Measurements from ENCODE around the gene RFTN1.

The RFTN1 gene

GRCh38 chr3:16429086-16429485 lies 84.4 kb downstream of the RFTN1 start:
- TF ChIP-seq CTCF (IDR thresholded peaks at IDR 0.05; ENCODE audit: control insufficient read depth, insufficient read depth, low read depth, low read length, missing control alignments): no peak
- DNase-seq (ENCODE audit: low read depth): no peak

GRCh38 chr3:16428612-16429011 lies 84.9 kb downstream of the RFTN1 start:
- no peak overlapping the region for H3K4me3 ChIP-seq (ENCODE audit: control insufficient read depth, low read depth, low read length)
- DNase-seq (ENCODE audit: low read depth): no peak
- TF ChIP-seq CTCF (IDR thresholded peaks at IDR 0.05; ENCODE audit: control insufficient read depth, insufficient read depth, low read depth, low read length, missing control alignments): no peak

More at GRCh38 chr3:16429086-16429485, 84.4 kb downstream of the RFTN1 start:
- H3K4me3 ChIP-seq (ENCODE audit: control insufficient read depth, low read depth, low read length): no peak overlapping the region

- peak; percentile 93 for DNase-seq (ENCODE audit: low read depth)
- TF ChIP-seq CTCF (IDR thresholded peaks at IDR 0.05; ENCODE audit: control insufficient read depth, insufficient read depth, low read depth, low read length, missing control alignments): no peak
- H3K4me3 ChIP-seq (ENCODE audit: control insufficient read depth, low read depth, low read length): no peak overlapping the region
These were observed 86.2 kb downstream of the RFTN1 start for GRCh38 chr3:16427103-16427965.

- no peak overlapping the region for H3K4me3 ChIP-seq (ENCODE audit: control insufficient read depth, low read depth, low read length)
- DNase-seq (ENCODE audit: low read depth): no peak
- no peak for TF ChIP-seq CTCF (IDR thresholded peaks at IDR 0.05; ENCODE audit: control insufficient read depth, insufficient read depth, low read depth, low read length, missing control alignments)
These were observed 86.8 kb downstream of the RFTN1 start for GRCh38 chr3:16426665-16427064.

GRCh38 chr3:16426029-16426400 lies 87.5 kb downstream of the RFTN1 start:
- no peak for TF ChIP-seq CTCF (IDR thresholded peaks at IDR 0.05; ENCODE audit: control insufficient read depth, insufficient read depth, low read depth, low read length, missing control alignments)
- DNase-seq (ENCODE audit: low read depth): no peak
- H3K4me3 ChIP-seq (ENCODE audit: control insufficient read depth, low read depth, low read length): no peak overlapping the region

GRCh38 chr3:16425398-16426028 lies 88.0 kb downstream of the RFTN1 start:
- TF ChIP-seq CTCF (IDR thresholded peaks at IDR 0.05; ENCODE audit: control insufficient read depth, insufficient read depth, low read depth, low read length, missing control alignments): no peak
- H3K4me3 ChIP-seq (ENCODE audit: control insufficient read depth, low read depth, low read length): no peak overlapping the region
- DNase-seq (ENCODE audit: low read depth): no peak

Measured in AG09309 (cell line).